ENCODE measurements around the gene LRRC8A. TPM values are rescaled to one million over a fixed set of nuclear protein-coding genes. Genes with fewer than 3 reads are reported as not detected.

The LRRC8A gene
- total and polyA plus RNA-seq, 2 of the 8 experiments (the other 6 are each of a cell fraction or from before 2014, with no cell fraction given): 103 to 111 TPM

DNA sequence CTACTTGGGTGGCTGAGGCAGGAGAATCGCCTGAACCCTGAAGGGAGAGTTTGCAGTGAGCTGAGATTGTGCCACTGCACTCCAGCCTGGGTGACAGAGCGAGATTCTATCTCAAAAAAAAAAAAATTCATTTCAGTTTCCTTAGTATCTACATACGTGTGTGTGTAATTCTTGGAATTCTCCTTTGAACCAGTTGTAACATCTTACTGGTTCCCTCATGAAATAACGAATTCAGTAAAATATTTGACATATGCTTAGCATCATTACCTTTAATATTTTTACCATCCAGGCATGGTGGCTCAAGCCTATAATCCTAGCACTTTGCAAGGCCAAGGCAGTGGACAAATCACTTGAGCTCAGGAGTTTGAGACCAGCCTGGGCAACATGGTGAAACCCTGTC lies 47.6 kb downstream of the LRRC8A start:
- no peaks in the 10 kb centered on the region for H3K79me2 ChIP-seq (ENCODE audit: control insufficient read depth in 1 of 2, insufficient read depth in 2 of 2, low read length in 2 of 2)
- H3K9ac ChIP-seq (replicated peaks in 1 of 4; ENCODE audit: extremely low read depth in 1 of 4, low read depth in 3 of 4, low read length in 3 of 4): no peak overlapping the region
- H3K4me2 ChIP-seq (ENCODE audit: insufficient read depth in 1 of 2, low read depth in 2 of 2, low read length in 2 of 2): no peak overlapping the region
- no peak overlapping the region for H4K91ac ChIP-seq (replicated peaks; ENCODE audit: insufficient read length, low read length)
- H3K36me3 ChIP-seq (ENCODE audit: control insufficient read depth in 2 of 4, insufficient read depth in 4 of 4, low read length in 3 of 4): no peaks in the 10 kb centered on the region
- H2AK5ac ChIP-seq (ENCODE audit: low read depth, low read length): no peak overlapping the region
- no peak overlapping the region for H2BK5ac ChIP-seq (ENCODE audit: low read depth, low read length)
- no peak for DNase-seq (ENCODE audit: low read depth in 1 of 2, low spot score in 2 of 2)
- no peak overlapping the region for H3K4me3 ChIP-seq (ENCODE audit: extremely low read depth in 1 of 4, insufficient read depth in 2 of 4, low read depth in 3 of 4, low read length in 4 of 4)
- CTCF ChIA-PET (ENCODE audit: partially characterized antibody): interaction anchor here (0.5 to 9.7 kb wide), 16 partner anchors 8 to 273 kb away, joined by 3 to 139 read pairs (median 8); partner anchors contain the start of genes KYAT1 and PHYHD1
- POLR2A ChIA-PET (ENCODE audit: partially characterized antibody): interaction anchor here (0.7 to 2.7 kb wide), 5 partner anchors 14 to 767 kb away, joined by 3 to 9 read pairs (median 4); no protein-coding TSS in a partner anchor
- H2AFZ ChIP-seq (ENCODE audit: low read length): no peak overlapping the region
- H4K5ac ChIP-seq (ENCODE audit: insufficient read length, low read depth, low read length): no peak overlapping the region
- H2BK20ac ChIP-seq (ENCODE audit: low read length): no peak overlapping the region
- H3K14ac ChIP-seq (ENCODE audit: insufficient read length): no peak overlapping the region
- H4K20me1 ChIP-seq (replicated peaks in 1 of 2; ENCODE audit: control insufficient read depth in 1 of 2, insufficient read depth in 2 of 2, low read length in 2 of 2): peaks cover 0 to 2% of the 10 kb centered on the region in 2 experiments
- no peak overlapping the region for H3K18ac ChIP-seq (ENCODE audit: extremely low read depth, low read length)
- no peaks in the 10 kb centered on the region; a peak in 1 of 7 replicates for H3K4me1 ChIP-seq (replicated peaks in 1 of 4; ENCODE audit: control insufficient read depth in 3 of 4, insufficient read depth in 4 of 4, low read length in 3 of 4)
- H3K79me1 ChIP-seq (ENCODE audit: low read depth, low read length): no peaks in the 10 kb centered on the region
- H3K23me2 ChIP-seq (ENCODE audit: low read depth, low read length): no peaks in the 10 kb centered on the region
- no peak overlapping the region for H3K4ac ChIP-seq (replicated peaks; ENCODE audit: insufficient read length, low read depth, low read length)
- H3K27ac ChIP-seq (ENCODE audit: low read depth, low read length): no peak overlapping the region
- no peak for FAIRE-seq
- no peak overlapping the region for H2BK12ac ChIP-seq (ENCODE audit: low read depth, low read length)
- no peak overlapping the region for H2BK15ac ChIP-seq (ENCODE audit: low read length)
- no peaks in the 10 kb centered on the region for H3K9me3 ChIP-seq (ENCODE audit: insufficient read depth in 2 of 2, low read depth in 1 of 2, low read length in 1 of 2)
- no peak overlapping the region for H2BK120ac ChIP-seq (replicated peaks; ENCODE audit: low read depth, low read length)
- H3K27me3 ChIP-seq (replicated peaks in 1 of 4; ENCODE audit: control insufficient read depth in 3 of 4, extremely low read depth in 1 of 4, insufficient read depth in 3 of 4, low read length in 3 of 4): no peaks in the 10 kb centered on the region
- no peak overlapping the region for H3K23ac ChIP-seq (ENCODE audit: insufficient read length)
- 91% methylated on average over 4 of the region's 4 CpGs; no CpG with 5 or more reads in 1 of the 2 experiments for WGBS, 2 experiments (ENCODE audit: extremely low coverage in 1 of 2, insufficient coverage in 1 of 2, insufficient read length in 1 of 2, insufficient replicate concordance in 2 of 2, low coverage in 1 of 2, low lambda C conversion rate in 2 of 2, missing lambda C conversion rate in 1 of 2)
- no peak overlapping the region for H3K56ac ChIP-seq (replicated peaks; ENCODE audit: insufficient read length, low read depth, low read length)
- H4K8ac ChIP-seq (ENCODE audit: extremely low read depth, insufficient read depth, low read length): no peak overlapping the region
- no peak for TF ChIP-seq EZH2 (IDR thresholded peaks at IDR 0.05; ENCODE audit: low read depth, low read length, severe bottlenecking)
- no peak for TF ChIP-seq POLR2A (IDR thresholded peaks at IDR 0.05; ENCODE audit: control extremely low read depth in 1 of 2, low read depth in 2 of 2, low read length in 2 of 2)
- no peak for TF ChIP-seq SP2 (IDR thresholded peaks at IDR 0.05; ENCODE audit: low read length)
- TF ChIP-seq SIN3A (conservative IDR thresholded peaks at IDR 0.05 in 1 of 2, IDR thresholded peaks at IDR 0.05 in 1 of 2; ENCODE audit: low read depth in 1 of 2, low read length in 2 of 2): no peak
- no peak for TF ChIP-seq CBX8 (IDR thresholded peaks at IDR 0.05; ENCODE audit: borderline replicate concordance, low read depth, low read length)
- TF ChIP-seq CBX5 (IDR thresholded peaks at IDR 0.05; ENCODE audit: low read depth, low read length): no peak
- TF ChIP-seq SIRT6 (IDR thresholded peaks at IDR 0.05; ENCODE audit: low read length): no peak
- TF ChIP-seq EGR1 (IDR thresholded peaks at IDR 0.05; ENCODE audit: borderline replicate concordance, low read depth, low read length): no peak
- no peak for TF ChIP-seq POLR2AphosphoS5 (IDR thresholded peaks at IDR 0.05; ENCODE audit: low read depth, low read length)
- no peak for TF ChIP-seq CHD2 (IDR thresholded peaks at IDR 0.05; ENCODE audit: low read length)
- TF ChIP-seq PHF8 (conservative IDR thresholded peaks at IDR 0.05; ENCODE audit: low read depth, low read length): no peak
